M059J (cell line): ENCODE measurements around the gene MLX. TPM values are rescaled to one million over a fixed set of nuclear protein-coding genes. Genes with fewer than 3 reads are reported as not detected.
"Not testable (repeated sequence)": the region's sequence is repeated elsewhere in the genome, so short reads cannot be mapped to it uniquely, and the experiment has no call there.

Experiments
- DNase-seq: peaks from one replicate; pipeline ENCODE4 v3.0.0-alpha.2; 2012; ENCODE audit warnings: low read depth
- total RNA-seq: library from RNA; depleted of rRNA; stranded (reverse); fragments of >200 nt; shearing (Covaris generic); gene quantifications from 2 replicates; pipeline ENCODE4 v1.2.3, GENCODE V29; 2014

The MLX gene
- total RNA-seq, 1 experiment from 2014 or later = 39.1 TPM

- DNase-seq = peak; percentile 71
Observed at GRCh38 chr17:42578282-42578869, 11.5 kb downstream of the MLX start.

GRCh38 chr17:42579794-42580551, 13.1 kb downstream of the MLX start:
- DNase-seq = no peak

GRCh38 chr17:42581744-42582270, 14.9 kb downstream of the MLX start:
- DNase-seq = no peak

GRCh38 chr17:42584880-42585279, 18.0 kb downstream of the MLX start:
- DNase-seq = no peak

GRCh38 chr17:42585353-42585752, 18.5 kb downstream of the MLX start:
- no peak for DNase-seq

GRCh38 chr17:42586514-42587230, 19.8 kb downstream of the MLX start:
- DNase-seq = no peak

- no peak for DNase-seq
Observed at GRCh38 chr17:42590886-42591285, 24.0 kb downstream of the MLX start.

GRCh38 chr17:42591411-42591810, 24.5 kb downstream of the MLX start:
- no peak for DNase-seq

- no peak for DNase-seq
Observed at GRCh38 chr17:42596386-42596785, 29.5 kb downstream of the MLX start.

- no peak for DNase-seq
Observed at GRCh38 chr17:42598905-42599304, 32.0 kb downstream of the MLX start.

- DNase-seq = no peak
Observed at GRCh38 chr17:42603318-42603717, 36.4 kb downstream of the MLX start.

- no peak for DNase-seq
Observed at GRCh38 chr17:42607769-42608168, 40.9 kb downstream of the MLX start.

GRCh38 chr17:42608305-42609181, 41.6 kb downstream of the MLX start:
- DNase-seq = peak; percentile 13

GRCh38 chr17:42609182-42609813, 42.4 kb downstream of the MLX start, which contains the start of the genes RETREG3 and TUBG1:
TSS of gene RETREG3 (minus strand) at chr17:42609374. CDS start at chr17:42609324, 50 bp downstream.
TSS of gene TUBG1 (plus strand) at chr17:42609683. CDS start at chr17:42609738, 55 bp downstream.
- DNase-seq = peak; percentile 98

- DNase-seq = not testable (repeated sequence)
Observed at GRCh38 chr17:42609814-42610801, 43.2 kb downstream of the MLX start.

- DNase-seq = no peak
Observed at GRCh38 chr17:42612013-42612412, 45.1 kb downstream of the MLX start.

GRCh38 chr17:42613699-42614295, 46.9 kb downstream of the MLX start:
- no peak for DNase-seq

- no peak for DNase-seq
Observed at GRCh38 chr17:42617956-42618431, 51.1 kb downstream of the MLX start.
